Muscle layer of duodenum (tissue), 2 donors: ENCODE measurements around the gene KIAA0825.

Source experiments
- H3K27ac ChIP-seq: one replicate; pipeline ENCODE4 v1.7.0; 2013; ENCODE audit warnings: mild to moderate bottlenecking, low read length
- H3K27me3 ChIP-seq: one replicate; pipeline ENCODE4 v1.7.0; 2013; ENCODE audit warnings: low read depth, mild to moderate bottlenecking, control low read depth, low read length
- H3K36me3 ChIP-seq, 2 donors: one replicate each; pipeline ENCODE4 v1.7.0; 2013; ENCODE audit warnings: low read length in 2 of 2, control low read depth in 1 of 2, mild to moderate bottlenecking in 1 of 2; ENCODE audit not compliant: insufficient read depth in 2 of 2, control insufficient read depth in 1 of 2
- H3K4me1 ChIP-seq, 2 donors: one replicate each; pipeline ENCODE4 v1.7.0; 2013; ENCODE audit warnings: low read length in 2 of 2, mild to moderate bottlenecking in 2 of 2, control low read depth in 1 of 2, moderate library complexity in 1 of 2; ENCODE audit not compliant: insufficient read depth in 2 of 2, control insufficient read depth in 1 of 2
- H3K4me3 ChIP-seq, 2 donors: one replicate each; pipeline ENCODE4 v1.7.0; 2013; ENCODE audit warnings: low read length in 2 of 2, low read depth in 1 of 2, mild to moderate bottlenecking in 1 of 2
- H3K9me3 ChIP-seq, 2 donors: one replicate each; pipeline ENCODE4 v1.7.0; 2013; ENCODE audit warnings: low read length in 2 of 2, control low read depth in 1 of 2, mild to moderate bottlenecking in 1 of 2; ENCODE audit not compliant: control insufficient read depth in 1 of 2
- donor health status: healthy.

KIAA0825 gene

GRCh38 chr5:94501365-94501764 is 117.0 kb downstream of the KIAA0825 start:
- H3K9me3 ChIP-seq: no peaks in the 10 kb centered on the region
- H3K4me1 ChIP-seq: no peaks in the 10 kb centered on the region
- no peak overlapping the region for H3K27ac ChIP-seq
- no peaks in the 10 kb centered on the region for H3K36me3 ChIP-seq
- no peak overlapping the region for H3K4me3 ChIP-seq
- no peaks in the 10 kb centered on the region for H3K27me3 ChIP-seq

DNA sequence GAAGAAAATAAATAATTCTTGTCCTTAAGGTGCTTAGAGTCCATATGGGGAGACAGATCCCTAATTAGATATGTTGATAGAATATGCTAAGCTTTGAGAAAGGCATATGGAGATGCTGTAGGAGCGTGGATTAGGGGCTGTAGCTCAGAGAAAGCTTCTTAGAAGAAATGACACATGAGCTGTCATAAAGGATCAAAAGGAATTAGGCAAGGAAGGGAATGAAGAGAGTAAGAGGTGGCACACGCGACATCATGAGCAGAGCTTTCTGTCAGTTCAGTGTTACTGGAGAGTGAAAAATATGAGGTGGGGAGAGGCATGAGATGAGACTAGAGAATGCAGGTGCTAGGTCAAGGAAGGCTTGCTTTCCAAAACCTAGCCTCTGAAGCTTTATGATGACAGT is 118.6 kb downstream of the KIAA0825 start:
- no peaks in the 10 kb centered on the region for H3K9me3 ChIP-seq

GRCh38 chr5:94498199-94498598 is 120.2 kb downstream of the KIAA0825 start:
- Histone ChIP-seq H3K4me3 (no peak overlapping the region), H3K9me3 (no peaks in the 10 kb centered on the region), H3K36me3 (no peaks in the 10 kb centered on the region), H3K27ac (no peak overlapping the region), H3K27me3 (no peaks in the 10 kb centered on the region), H3K4me1 (no peaks in the 10 kb centered on the region)

More for the DNA sequence above, 118.6 kb downstream of the KIAA0825 start:
- no peaks in the 10 kb centered on the region for H3K36me3 ChIP-seq
- H3K4me3 ChIP-seq: no peak overlapping the region
- no peak overlapping the region for H3K27ac ChIP-seq
- no peaks in the 10 kb centered on the region for H3K27me3 ChIP-seq
- no peaks in the 10 kb centered on the region for H3K4me1 ChIP-seq

GRCh38 chr5:94485067-94485466 is 133.3 kb downstream of the KIAA0825 start:
- H3K27ac ChIP-seq: no peak overlapping the region
- H3K27me3 ChIP-seq: no peaks in the 10 kb centered on the region
- H3K36me3 ChIP-seq: no peaks in the 10 kb centered on the region
- H3K4me3 ChIP-seq: no peak overlapping the region
- no peaks in the 10 kb centered on the region for H3K4me1 ChIP-seq
- no peaks in the 10 kb centered on the region for H3K9me3 ChIP-seq

- H3K9me3 ChIP-seq: no peaks in the 10 kb centered on the region
- peaks cover 0 to 7% of the 10 kb centered on the region in 2 donors for H3K36me3 ChIP-seq
- no peaks in the 10 kb centered on the region for H3K4me1 ChIP-seq
- no peak overlapping the region for H3K27ac ChIP-seq
- H3K4me3 ChIP-seq: no peak overlapping the region
- no peaks in the 10 kb centered on the region for H3K27me3 ChIP-seq
Measured at GRCh38 chr5:94481059-94481458, 137.3 kb downstream of the KIAA0825 start.

DNA sequence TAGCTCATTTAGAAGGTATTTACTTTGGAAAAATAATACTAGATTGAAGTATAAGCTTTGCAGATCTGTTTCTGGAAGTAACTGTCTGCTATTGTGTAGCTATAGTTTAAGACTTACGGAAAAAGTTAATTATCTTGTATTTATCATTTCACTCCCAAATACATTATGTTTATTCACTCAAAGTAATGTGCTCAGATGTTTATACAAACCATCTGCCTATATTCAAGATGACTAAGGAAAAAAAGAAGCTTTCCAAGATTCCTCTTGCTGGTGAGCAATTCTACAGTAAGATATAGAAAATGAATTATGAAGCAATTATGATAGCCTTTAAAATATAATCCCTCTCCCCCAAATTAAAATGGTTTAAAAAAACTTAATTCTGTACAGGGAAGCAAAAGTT is 137.9 kb downstream of the KIAA0825 start:
- no peak overlapping the region for H3K4me3 ChIP-seq
- H3K36me3 ChIP-seq: peaks cover 0 to 7% of the 10 kb centered on the region in 2 donors
- no peaks in the 10 kb centered on the region for H3K27me3 ChIP-seq
- H3K27ac ChIP-seq: no peak overlapping the region
- H3K9me3 ChIP-seq: no peaks in the 10 kb centered on the region
- no peaks in the 10 kb centered on the region for H3K4me1 ChIP-seq

DNA sequence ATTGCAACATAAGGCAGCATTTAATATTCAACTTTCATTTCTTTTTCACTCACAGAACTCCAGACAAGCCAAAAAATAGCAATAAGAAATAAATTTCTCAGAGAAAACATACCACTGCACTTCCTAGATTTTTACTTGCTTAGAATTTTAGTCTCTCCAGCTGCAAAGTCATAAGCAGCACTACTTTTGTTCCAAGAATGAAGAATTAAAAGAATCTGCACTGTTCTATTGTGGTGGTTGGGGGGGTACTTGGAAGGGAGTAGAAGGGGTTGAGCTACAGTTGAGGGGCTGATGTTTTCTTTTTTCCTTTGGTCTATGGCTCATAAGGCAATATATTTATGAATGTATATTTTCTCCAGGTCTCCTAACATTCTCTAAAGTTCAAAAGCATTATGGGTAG is 144.5 kb downstream of the KIAA0825 start:
- Histone ChIP-seq H3K36me3 (peaks cover 0 to 13% of the 10 kb centered on the region in 2 donors), H3K9me3 (no peaks in the 10 kb centered on the region), H3K27me3 (no peaks in the 10 kb centered on the region), H3K27ac (no peak overlapping the region), H3K4me3 (no peak overlapping the region), H3K4me1 (no peaks in the 10 kb centered on the region)

- Histone ChIP-seq H3K9me3 (no peaks in the 10 kb centered on the region), H3K27ac (no peak overlapping the region), H3K4me3 (no peak overlapping the region), H3K36me3 (peaks cover 0 to 8% of the 10 kb centered on the region in 2 donors), H3K27me3 (no peaks in the 10 kb centered on the region), H3K4me1 (no peaks in the 10 kb centered on the region)
Measured at GRCh38 chr5:94471521-94471920, 146.9 kb downstream of the KIAA0825 start.

DNA sequence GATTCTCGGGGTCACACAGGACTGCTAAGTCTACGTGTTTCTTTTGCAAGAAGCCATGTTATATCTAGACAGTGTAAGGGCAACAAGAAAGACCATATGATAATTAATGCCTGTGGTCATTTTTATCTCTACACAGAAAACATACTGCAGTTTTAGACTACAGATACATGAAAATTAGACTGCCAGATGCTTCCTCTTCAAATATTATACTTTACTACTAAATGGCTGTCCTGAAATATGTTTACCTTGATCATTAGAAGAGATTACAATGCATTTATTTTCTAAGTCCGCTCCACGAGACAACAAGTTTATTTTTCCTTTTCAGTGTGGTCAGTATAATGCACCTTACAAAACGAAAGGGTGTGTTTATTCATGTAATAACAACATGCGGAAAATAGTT is 147.6 kb downstream of the KIAA0825 start:
- H3K27ac ChIP-seq: no peak overlapping the region
- H3K9me3 ChIP-seq: no peaks in the 10 kb centered on the region
- no peaks in the 10 kb centered on the region for H3K4me1 ChIP-seq
- no peak overlapping the region for H3K4me3 ChIP-seq
- peaks cover 0 to 6% of the 10 kb centered on the region in 2 donors for H3K36me3 ChIP-seq
- H3K27me3 ChIP-seq: no peaks in the 10 kb centered on the region

DNA sequence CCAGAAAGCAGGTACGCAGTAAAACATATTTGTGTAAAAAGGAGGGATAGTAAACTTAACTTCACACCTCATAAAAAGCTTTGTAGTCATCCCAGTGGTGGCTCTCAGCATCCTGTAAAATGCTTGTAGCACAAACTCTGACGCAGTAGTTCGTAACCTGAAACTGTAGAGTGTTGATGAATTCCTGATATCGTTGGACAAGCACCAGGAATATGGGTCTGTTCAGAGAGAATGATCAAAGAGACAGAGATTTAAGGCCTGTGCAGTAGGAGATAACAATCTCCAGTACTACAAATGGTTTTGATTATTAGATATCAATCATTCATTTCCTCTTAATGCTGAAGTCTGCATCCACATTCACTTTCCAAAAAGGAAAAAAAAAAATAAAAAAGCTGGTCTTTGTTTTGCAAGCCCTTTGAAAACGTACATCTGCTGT is 148.5 kb downstream of the KIAA0825 start:
- Histone ChIP-seq H3K27me3 (no peaks in the 10 kb centered on the region), H3K4me1 (no peaks in the 10 kb centered on the region), H3K4me3 (no peak overlapping the region), H3K36me3 (peaks cover 0 to 6% of the 10 kb centered on the region in 2 donors), H3K27ac (no peak overlapping the region), H3K9me3 (no peaks in the 10 kb centered on the region)

DNA sequence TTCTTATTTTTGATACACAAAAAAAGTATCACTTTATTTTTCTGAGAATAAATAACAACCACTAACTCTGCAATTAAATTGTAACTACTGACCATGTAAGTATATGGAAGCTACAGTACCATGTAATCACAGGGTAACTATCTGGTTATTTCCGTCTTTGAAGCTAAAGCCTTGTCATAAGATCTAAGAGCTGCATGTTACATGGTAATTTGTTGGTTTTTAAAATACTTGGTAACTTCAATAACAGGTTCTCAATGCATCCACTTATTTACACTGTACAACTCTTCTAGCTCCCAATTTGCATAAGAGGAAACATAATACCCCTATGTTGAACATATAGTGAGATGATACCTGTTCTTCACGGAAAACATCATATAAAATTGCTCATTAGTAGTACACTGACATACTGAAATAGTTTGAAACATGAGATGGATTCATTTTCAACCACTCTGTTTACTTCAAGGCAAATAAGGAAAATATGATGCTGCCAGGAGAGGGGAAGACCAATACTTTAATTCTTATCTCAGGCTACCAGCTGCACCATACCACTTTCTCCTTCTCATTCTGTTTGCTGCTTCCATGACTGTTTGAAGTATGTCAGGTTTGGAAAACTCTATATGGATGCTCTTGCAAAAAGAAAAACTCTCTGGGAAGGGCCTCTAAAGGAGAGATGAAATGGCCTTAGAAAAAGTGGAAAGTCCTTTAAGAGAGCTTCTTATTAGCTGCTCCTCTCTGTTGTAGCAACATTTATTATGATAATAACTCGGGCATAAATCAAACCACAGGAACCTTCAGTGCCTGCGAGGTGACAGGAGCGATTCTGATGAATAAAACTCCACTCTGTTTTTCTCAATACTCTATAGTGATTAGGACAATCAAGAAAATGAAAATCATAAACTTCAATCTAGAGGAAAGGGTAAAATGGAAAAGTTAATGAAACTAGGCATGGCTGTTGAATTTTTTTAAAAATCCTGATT is 150.2 kb downstream of the KIAA0825 start:
- no peak overlapping the region for H3K27ac ChIP-seq
- H3K4me1 ChIP-seq: no peaks in the 10 kb centered on the region
- no peaks in the 10 kb centered on the region for H3K9me3 ChIP-seq
- H3K4me3 ChIP-seq: no peak overlapping the region
- H3K36me3 ChIP-seq: peaks cover 0 to 6% of the 10 kb centered on the region in 2 donors
- H3K27me3 ChIP-seq: no peaks in the 10 kb centered on the region
